ENCODE results near the gene RAB36.

Gene RAB36

GRCh38 chr22:23193196-23193827, 48.0 kb downstream of the RAB36 start:
- no peak for TF ChIP-seq CTCF (IDR thresholded peaks at IDR 0.05; ENCODE audit: borderline replicate concordance, insufficient read depth, low read depth, low read length)
- H3K4me3 ChIP-seq (ENCODE audit: low read depth, low read length): no peak overlapping the region

DNA sequence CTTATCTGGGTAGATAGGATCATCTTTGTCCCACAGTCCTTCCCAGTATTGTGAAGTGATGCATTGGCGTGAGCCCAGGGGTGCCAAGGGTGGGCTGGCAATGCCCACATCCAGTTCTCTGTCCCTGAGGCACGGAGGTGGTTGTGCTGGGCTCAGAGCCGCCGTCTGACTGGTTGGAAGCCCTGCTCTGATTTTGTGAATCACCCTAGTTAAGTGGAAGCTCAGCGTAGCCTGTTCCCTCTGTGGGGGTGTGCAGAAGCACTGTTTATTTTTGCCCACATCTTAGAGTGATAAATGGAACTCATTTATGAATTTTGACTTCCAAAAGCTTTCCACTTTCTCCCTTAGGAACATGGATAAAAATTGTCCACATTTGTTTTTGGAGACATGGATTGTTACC, 48.6 kb downstream of the RAB36 start:
- no peak for TF ChIP-seq CTCF (IDR thresholded peaks at IDR 0.05; ENCODE audit: borderline replicate concordance, insufficient read depth, low read depth, low read length)
- H3K4me3 ChIP-seq (ENCODE audit: low read depth, low read length): no peak overlapping the region

- TF ChIP-seq CTCF (IDR thresholded peaks at IDR 0.05; ENCODE audit: borderline replicate concordance, insufficient read depth, low read depth, low read length): no peak
- no peak overlapping the region for H3K4me3 ChIP-seq (ENCODE audit: low read depth, low read length)
Observed at GRCh38 chr22:23196165-23196564, 50.9 kb downstream of the RAB36 start.

DNA sequence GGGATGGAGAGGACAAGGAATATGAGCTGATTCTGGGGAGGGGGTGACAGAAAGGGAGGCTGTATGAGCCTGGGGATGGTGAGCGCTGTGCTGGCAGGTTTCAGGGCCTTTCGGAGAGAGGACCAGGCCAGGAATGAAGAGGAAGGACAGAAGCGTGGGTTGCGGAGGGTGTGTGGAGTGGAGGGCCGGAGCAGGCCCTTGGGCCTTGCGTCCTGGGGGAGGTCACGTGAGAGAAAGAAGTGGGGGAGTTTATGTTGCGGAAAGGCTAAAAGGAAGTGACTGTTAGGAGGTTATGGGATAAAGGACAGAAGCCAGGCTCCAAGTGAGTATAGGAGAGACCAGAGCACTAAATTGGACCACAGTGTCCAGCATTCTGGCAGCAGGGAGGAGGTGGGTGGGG, 52.6 kb downstream of the RAB36 start:
- TF ChIP-seq CTCF (IDR thresholded peaks at IDR 0.05; ENCODE audit: borderline replicate concordance, insufficient read depth, low read depth, low read length): no peak
- H3K4me3 ChIP-seq (ENCODE audit: low read depth, low read length): no peak overlapping the region

GRCh38 chr22:23199159-23199558, 53.9 kb downstream of the RAB36 start:
- no peak for TF ChIP-seq CTCF (IDR thresholded peaks at IDR 0.05; ENCODE audit: borderline replicate concordance, insufficient read depth, low read depth, low read length)
- no peak overlapping the region for H3K4me3 ChIP-seq (ENCODE audit: low read depth, low read length)

DNA sequence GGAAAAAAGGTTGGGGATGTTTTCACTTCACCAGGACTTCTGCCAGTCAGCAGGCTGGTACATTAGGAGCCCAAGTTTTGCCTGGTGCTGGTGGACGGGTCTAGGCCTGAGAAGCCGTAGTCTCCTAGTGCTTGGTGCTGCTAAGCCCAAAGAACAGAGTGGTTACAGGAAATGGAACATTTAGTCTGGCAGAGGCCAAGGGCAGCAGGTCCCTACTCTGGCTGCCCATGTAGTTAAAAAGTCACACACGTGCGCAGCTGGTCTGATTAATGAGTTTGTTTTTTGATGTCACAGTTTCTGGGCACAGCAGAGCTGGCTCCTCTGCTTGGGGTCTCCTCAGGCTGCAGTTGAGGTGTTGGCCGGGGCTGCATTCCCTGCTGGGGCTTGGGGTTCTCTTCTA, 55.6 kb downstream of the RAB36 start:
- no peak overlapping the region for H3K4me3 ChIP-seq (ENCODE audit: low read depth, low read length)
- TF ChIP-seq CTCF (IDR thresholded peaks at IDR 0.05; ENCODE audit: borderline replicate concordance, insufficient read depth, low read depth, low read length): no peak

- H3K4me3 ChIP-seq (ENCODE audit: low read depth, low read length): no peak overlapping the region
- TF ChIP-seq CTCF (IDR thresholded peaks at IDR 0.05; ENCODE audit: borderline replicate concordance, insufficient read depth, low read depth, low read length): no peak
Observed at GRCh38 chr22:23202812-23203451, 57.7 kb downstream of the RAB36 start.
